ENCODE measurements around the gene ZNF829. TPM values are rescaled to one million over a fixed set of nuclear protein-coding genes. Genes with fewer than 3 reads are reported as not detected.

The ZNF829 gene
- polyA plus RNA-seq, 1 donor from 2014 or later = 1.9 TPM

GRCh38 chr19:36939153-36939552, 23.1 kb upstream of the ZNF829 start:
- H3K9ac ChIP-seq (ENCODE audit: low read length) = no peak overlapping the region
- peaks cover 12% of the 10 kb centered on the region for H3K36me3 ChIP-seq (ENCODE audit: insufficient read depth, low read length)
- H3K9me2 ChIP-seq (ENCODE audit: insufficient read depth, low read length) = no peaks in the 10 kb centered on the region
- H3K9me3 ChIP-seq (ENCODE audit: low read length) = no peaks in the 10 kb centered on the region
- no peak overlapping the region for H3K4me2 ChIP-seq (ENCODE audit: low read length)
- no peaks in the 10 kb centered on the region for H3F3A ChIP-seq (ENCODE audit: insufficient read depth, low read length, poor library complexity, severe bottlenecking)
- H3K4me3 ChIP-seq (ENCODE audit: low read length) = no peak overlapping the region
- H3K79me2 ChIP-seq (replicated peaks; ENCODE audit: insufficient read depth, low read length) = no peaks in the 10 kb centered on the region
- no peak overlapping the region for H2AFZ ChIP-seq (ENCODE audit: low read depth, low read length)
- TF ChIP-seq SMC3 (conservative IDR thresholded peaks at IDR 0.05; ENCODE audit: poor library complexity) (no peak), MXI1 (conservative IDR thresholded peaks at IDR 0.05; ENCODE audit: poor library complexity, severe bottlenecking) (no peak), REST (IDR thresholded peaks at IDR 0.05; ENCODE audit: borderline replicate concordance) (no peak), EP300 (conservative IDR thresholded peaks at IDR 0.05; ENCODE audit: poor library complexity, severe bottlenecking) (no peak), TAF1 (IDR thresholded peaks at IDR 0.05; ENCODE audit: low read depth) (no peak)
- no peak overlapping the region for H3K27ac ChIP-seq (ENCODE audit: low read length)
- no peaks in the 10 kb centered on the region for H4K20me1 ChIP-seq (ENCODE audit: insufficient read depth)
- no peaks in the 10 kb centered on the region for H3K27me3 ChIP-seq (ENCODE audit: insufficient read depth, low read depth, low read length)

GRCh38 chr19:36931684-36932083, 15.6 kb upstream of the ZNF829 start:
- Histone ChIP-seq H3K27ac (ENCODE audit: low read length) (no peak overlapping the region), H3F3A (ENCODE audit: insufficient read depth, low read length, poor library complexity, severe bottlenecking) (no peaks in the 10 kb centered on the region), H2AFZ (ENCODE audit: low read depth, low read length) (no peak overlapping the region), H3K9me3 (ENCODE audit: low read length) (no peaks in the 10 kb centered on the region), H3K27me3 (ENCODE audit: insufficient read depth, low read depth, low read length) (no peaks in the 10 kb centered on the region), H3K36me3 (ENCODE audit: insufficient read depth, low read length) (peaks cover 3% of the 10 kb centered on the region), H3K9ac (ENCODE audit: low read length) (no peak overlapping the region), H4K20me1 (ENCODE audit: insufficient read depth) (no peaks in the 10 kb centered on the region), H3K9me2 (ENCODE audit: insufficient read depth, low read length) (no peaks in the 10 kb centered on the region), H3K4me3 (ENCODE audit: low read length) (no peak overlapping the region), H3K79me2 (replicated peaks; ENCODE audit: insufficient read depth, low read length) (no peaks in the 10 kb centered on the region), H3K4me2 (ENCODE audit: low read length) (no peak overlapping the region)
- no peak for TF ChIP-seq EZH2 (IDR thresholded peaks at IDR 0.05; ENCODE audit: borderline replicate concordance, insufficient read depth, low read length, poor library complexity, severe bottlenecking)
- no peak for TF ChIP-seq SMC3 (conservative IDR thresholded peaks at IDR 0.05; ENCODE audit: poor library complexity)
- TF ChIP-seq POLR2AphosphoS5 (IDR thresholded peaks at IDR 0.05) = no peak
- no peak for TF ChIP-seq RAD21 (conservative IDR thresholded peaks at IDR 0.05)
- no peak for TF ChIP-seq REST (IDR thresholded peaks at IDR 0.05; ENCODE audit: borderline replicate concordance)
- TF ChIP-seq CTCF (IDR thresholded peaks at IDR 0.05; ENCODE audit: poor library complexity, severe bottlenecking) = no peak
- no peak for TF ChIP-seq MXI1 (conservative IDR thresholded peaks at IDR 0.05; ENCODE audit: poor library complexity, severe bottlenecking)
- TF ChIP-seq TAF1 (IDR thresholded peaks at IDR 0.05; ENCODE audit: low read depth) = no peak
- TF ChIP-seq EP300 (conservative IDR thresholded peaks at IDR 0.05; ENCODE audit: poor library complexity, severe bottlenecking) = no peak
